Glomerular visceral epithelial cell (primary cell): Measurements from ENCODE around the gene GALNS.
"Not testable (repeated sequence)": the region's sequence is repeated elsewhere in the genome, so short reads cannot be mapped to it uniquely, and the experiment has no call there.

Source experiments
- DNase-seq: peaks from one replicate; pipeline ENCODE4 v3.0.0-alpha.2; 2016; ENCODE audit errors: extremely low spot score

The GALNS gene

GRCh38 chr16:88838566-88838965 is 18.2 kb downstream of the GALNS start:
- DNase-seq, result no peak

GRCh38 chr16:88837806-88838205 is 18.9 kb downstream of the GALNS start:
- DNase-seq, result no peak

- no peak for DNase-seq
These were observed 20.0 kb downstream of the GALNS start for GRCh38 chr16:88836791-88837190.

GRCh38 chr16:88835818-88836217 is 20.9 kb downstream of the GALNS start:
- no peak for DNase-seq

- no peak for DNase-seq
These were observed 21.4 kb downstream of the GALNS start for GRCh38 chr16:88835383-88835782.

- DNase-seq, result no peak
These were observed 22.1 kb downstream of the GALNS start for GRCh38 chr16:88834670-88835069.

- no peak for DNase-seq
These were observed 23.7 kb downstream of the GALNS start for GRCh38 chr16:88833086-88833485.

GRCh38 chr16:88831838-88832237 is 24.9 kb downstream of the GALNS start:
- no peak for DNase-seq

- DNase-seq, result no peak
These were observed 26.0 kb downstream of the GALNS start for GRCh38 chr16:88830783-88831182.

- DNase-seq, result no peak
These were observed 26.5 kb downstream of the GALNS start for GRCh38 chr16:88830258-88830657.

GRCh38 chr16:88828711-88829110 is 28.0 kb downstream of the GALNS start:
- no peak for DNase-seq

GRCh38 chr16:88827727-88828126 is 29.0 kb downstream of the GALNS start:
- no peak for DNase-seq

GRCh38 chr16:88826070-88826840 is 30.5 kb downstream of the GALNS start:
- no peak for DNase-seq

- no peak for DNase-seq
These were observed 31.6 kb downstream of the GALNS start for GRCh38 chr16:88825146-88825545.

GRCh38 chr16:88824256-88825077 is 32.3 kb downstream of the GALNS start:
- no peak for DNase-seq

- DNase-seq, result not testable (repeated sequence)
These were observed 33.1 kb downstream of the GALNS start for GRCh38 chr16:88823646-88824045.

- DNase-seq, result no peak
These were observed 34.3 kb downstream of the GALNS start for GRCh38 chr16:88822281-88823040.

- no peak for DNase-seq
These were observed 35.4 kb downstream of the GALNS start for GRCh38 chr16:88821168-88821850.

GRCh38 chr16:88820385-88821025 is 36.2 kb downstream of the GALNS start:
- no peak for DNase-seq

- no peak for DNase-seq
These were observed 37.6 kb downstream of the GALNS start for GRCh38 chr16:88819126-88819525.

GRCh38 chr16:88818575-88818874 is 38.2 kb downstream of the GALNS start:
- DNase-seq, result no peak
